ENCODE results near the gene TCF7L1. TPM values are rescaled to one million over a fixed set of nuclear protein-coding genes. Genes with fewer than 3 reads are reported as not detected.

Gene TCF7L1
- total and polyA plus RNA-seq, 2 donors (not counting 3 experiments of a cell fraction or from before 2014, with no cell fraction given): 9.6 to 17.4 TPM

- Histone ChIP-seq H4K20me1 (replicated peaks; ENCODE audit: control insufficient read depth, extremely low read depth, insufficient read depth, low read length) (no peaks in the 10 kb centered on the region), H3K9me3 (replicated peaks; ENCODE audit: control insufficient read depth, insufficient read depth, low read length) (no peaks in the 10 kb centered on the region), H3K36me3 (ENCODE audit: control insufficient read depth in 2 of 2, extremely low read depth in 1 of 2, insufficient read depth in 2 of 2, low read length in 2 of 2) (no peaks in the 10 kb centered on the region), H2AFZ (ENCODE audit: low read depth, low read length) (no peak overlapping the region), H3K4me3 (replicated peaks in 1 of 3; ENCODE audit: insufficient read depth in 1 of 3, low read depth in 1 of 3, low read length in 3 of 3) (no peak overlapping the region), H3K4me1 (ENCODE audit: control insufficient read depth, extremely low read depth, insufficient read depth, low read length) (no peaks in the 10 kb centered on the region), H3K27ac (ENCODE audit: insufficient read depth, low read depth, low read length) (no peak overlapping the region), H3K27me3 (ENCODE audit: control insufficient read depth in 2 of 2, insufficient read depth in 2 of 2, low read length in 2 of 2) (no peaks in the 10 kb centered on the region), H3K4me2 (ENCODE audit: insufficient read depth, low read length) (no peak overlapping the region), H3K9ac (replicated peaks; ENCODE audit: extremely low read depth, insufficient read depth, low read length) (no peak overlapping the region), H3K9me1 (replicated peaks; ENCODE audit: control insufficient read depth, extremely low read depth, insufficient read depth, low read length) (no peaks in the 10 kb centered on the region), H3K79me2 (ENCODE audit: control insufficient read depth, insufficient read depth, low read length) (no peaks in the 10 kb centered on the region)
- DNase-seq (ENCODE audit: low read depth, low spot score) (no peak), FAIRE-seq (no peak)
- BruUV-seq (replicated peaks): no TSS peak
- intact Hi-C loops (cut with micrococcal nuclease) (no loop called here), dilution Hi-C loops (cut with MboI; ENCODE audit: extremely low pct_ligation_motif_present, low sequenced_read_pairs) (no loop called here)
- POLR2A ChIA-PET: no interaction called here
- CTCF ChIA-PET: interaction anchor here (1.3 kb wide), 1 partner anchor 32 kb away, joined by 4 read pairs; no protein-coding TSS in a partner anchor
- TF ChIP-seq, protein P1, sequence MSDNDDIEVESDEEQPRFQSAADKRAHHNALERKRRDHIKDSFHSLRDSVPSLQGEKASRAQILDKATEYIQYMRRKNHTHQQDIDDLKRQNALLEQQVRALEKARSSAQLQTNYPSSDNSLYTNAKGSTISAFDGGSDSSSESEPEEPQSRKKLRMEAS (IDR thresholded peaks at IDR 0.05; ENCODE audit: insufficient read depth, insufficient read length): no peak
- no peak for TF ChIP-seq CTCF (IDR thresholded peaks at IDR 0.05; ENCODE audit: extremely low read depth in 1 of 2, insufficient read depth in 1 of 2, low read depth in 1 of 2, low read length in 2 of 2)
- TF ChIP-seq POLR2AphosphoS5 (IDR thresholded peaks at IDR 0.05; ENCODE audit: insufficient read depth, low read depth, low read length): no peak
- TF ChIP-seq GATA2 (IDR thresholded peaks at IDR 0.05; ENCODE audit: insufficient read depth, insufficient read length, low read depth, low read length): no peak
- no peak for TF ChIP-seq MYC (IDR thresholded peaks at IDR 0.05; ENCODE audit: low read depth, low read length)
- TF ChIP-seq POLR2A (IDR thresholded peaks at IDR 0.05; ENCODE audit: low read depth, low read length): no peak
These were observed 31.0 kb downstream of the TCF7L1 start for GRCh38 chr2:85164145-85164569.

Data from endothelial cell of umbilical vein (primary cell).